H1 (cell line): ENCODE measurements around the gene SDSL. TPM values are rescaled to one million over a fixed set of nuclear protein-coding genes. Genes with fewer than 3 reads are reported as not detected.

Experiments
- CTCF ChIA-PET: fragments of 300-600 bp; sonication (Branson Sonifier 250); formaldehyde crosslinking; loops from one replicate; lab custom pipeline; 2021; ENCODE audit not compliant: partially characterized antibody; lab: Charles Lee
- POLR2A ChIA-PET: fragments of 300-600 bp; sonication (Branson Sonifier 250); formaldehyde crosslinking; loops from one replicate; lab custom pipeline; 2021; ENCODE audit warnings: inconsistent platforms; ENCODE audit not compliant: partially characterized antibody; lab: Charles Lee
- DNase-seq, 2 experiments: peaks; one replicate each; pipeline versions ENCODE4 v3.0.0 to v3.0.0-alpha.2; 2010 to 2022; ENCODE audit warnings: low spot score in 2 of 2, low read depth in 1 of 2, mixed read lengths in 1 of 2
- FAIRE-seq: peaks from 2 replicates; lab custom pipeline; 2011; peaks lifted over from hg19 to GRCh38; lab: Jason Lieb, UNC
- H2AFZ ChIP-seq: 2 replicates; pipeline ENCODE4 v1.8.1; 2012; ENCODE audit warnings: low read length, inconsistent platforms
- H2AK5ac ChIP-seq: 2 replicates; pipeline ENCODE4 v1.6.1; 2013; ENCODE audit warnings: low read depth, low read length
- H2BK120ac ChIP-seq: replicated peaks from 2 replicates; pipeline ENCODE3; 2013; ENCODE audit warnings: low read depth, low read length, inconsistent platforms
- H2BK12ac ChIP-seq: 2 replicates; pipeline ENCODE4 v1.6.1; 2013; ENCODE audit warnings: low read depth, low read length
- H2BK15ac ChIP-seq: 2 replicates; pipeline ENCODE4 v1.6.1; 2013; ENCODE audit warnings: low read length
- H2BK20ac ChIP-seq: 2 replicates; pipeline ENCODE4 v1.6.1; 2013; ENCODE audit warnings: low read length
- H2BK5ac ChIP-seq: 2 replicates; pipeline ENCODE4 v1.6.1; 2013; ENCODE audit warnings: low read depth, low read length
- H3K14ac ChIP-seq: 2 replicates; pipeline ENCODE4 v1.6.1; 2013; ENCODE audit warnings: inconsistent platforms; ENCODE audit not compliant: insufficient read length
- H3K18ac ChIP-seq: 2 replicates; pipeline ENCODE4 v1.6.1; 2013; ENCODE audit warnings: low read length; ENCODE audit errors: extremely low read depth
- H3K23ac ChIP-seq: 2 replicates; pipeline ENCODE4 v1.6.1; 2013; ENCODE audit warnings: inconsistent platforms; ENCODE audit not compliant: insufficient read length
- H3K23me2 ChIP-seq: 2 replicates; pipeline ENCODE4 v1.6.1; 2013; ENCODE audit warnings: low read depth, low read length
- H3K27ac ChIP-seq: 2 replicates; pipeline ENCODE4 v1.6.1; 2011; ENCODE audit warnings: low read depth, low read length, inconsistent platforms
- H3K27me3 ChIP-seq, 4 experiments: replicated peaks in 1 of 4; 1 replicate in 1 of 4; 2 replicates in 3 of 4; pipeline versions ENCODE4 v1.6.1 to v1.8.1; 2011 to 2013; ENCODE audit warnings: low read length in 3 of 4, mild to moderate bottlenecking in 3 of 4, inconsistent platforms in 2 of 4, mixed read lengths in 2 of 4, moderate library complexity in 1 of 4; ENCODE audit not compliant: control insufficient read depth in 3 of 4, insufficient read depth in 3 of 4; ENCODE audit errors: extremely low read depth in 1 of 4
- H3K36me3 ChIP-seq, 4 experiments: 2 replicates each; pipeline versions ENCODE4 v1.6.1 to v1.8.1; 2011 to 2013; ENCODE audit warnings: mild to moderate bottlenecking in 4 of 4, low read length in 3 of 4, moderate library complexity in 2 of 4, control low read depth in 1 of 4, inconsistent platforms in 1 of 4; ENCODE audit not compliant: insufficient read depth in 4 of 4, control insufficient read depth in 2 of 4
- H3K4ac ChIP-seq: replicated peaks from 2 replicates; pipeline ENCODE3; 2013; ENCODE audit warnings: low read length, low read depth, mixed read lengths, inconsistent platforms; ENCODE audit not compliant: insufficient read length
- H3K4me1 ChIP-seq, 4 experiments: replicated peaks in 1 of 4; 1 replicate in 1 of 4; 2 replicates in 3 of 4; pipeline versions ENCODE4 v1.6.1 to v1.8.1; 2011 to 2013; ENCODE audit warnings: low read length in 3 of 4, inconsistent platforms in 2 of 4, mixed read lengths in 1 of 4; ENCODE audit not compliant: insufficient read depth in 4 of 4, control insufficient read depth in 3 of 4
- H3K4me2 ChIP-seq, 2 experiments: 2 replicates each; pipeline versions ENCODE4 v1.6.1 to v1.8.1; 2011 to 2013; ENCODE audit warnings: low read depth in 2 of 2, low read length in 2 of 2, control low read depth in 1 of 2, inconsistent platforms in 1 of 2, mild to moderate bottlenecking in 1 of 2; ENCODE audit not compliant: insufficient read depth in 1 of 2
- H3K4me3 ChIP-seq, 4 experiments: fragments of 200-600, 300-600 bp in 1 of 4; sonication (generic), shearing (Covaris generic), sonication (Bioruptor Twin) in 1 of 4; 2 replicates each; pipeline versions ENCODE4 v1.5.1 to v1.8.1; 2011 to 2016; ENCODE audit warnings: low read length in 4 of 4, low read depth in 3 of 4, control low read depth in 2 of 4, inconsistent platforms in 2 of 4, mild to moderate bottlenecking in 2 of 4, mixed read lengths in 1 of 4, moderate library complexity in 1 of 4; ENCODE audit not compliant: insufficient read depth in 2 of 4; ENCODE audit errors: extremely low read depth in 1 of 4
- H3K56ac ChIP-seq: replicated peaks from 2 replicates; pipeline ENCODE3; 2013; ENCODE audit warnings: low read depth, mild to moderate bottlenecking, mixed read lengths, low read length, inconsistent platforms; ENCODE audit not compliant: insufficient read length
- H3K79me1 ChIP-seq: 2 replicates; pipeline ENCODE4 v1.6.1; 2013; ENCODE audit warnings: low read depth, low read length, control low read depth
- H3K79me2 ChIP-seq, 2 experiments: 2 replicates each; pipeline versions ENCODE4 v1.6.1 to v1.8.1; 2012 to 2013; ENCODE audit warnings: low read length in 2 of 2, mild to moderate bottlenecking in 2 of 2, inconsistent platforms in 1 of 2; ENCODE audit not compliant: insufficient read depth in 2 of 2, control insufficient read depth in 1 of 2
- H3K9ac ChIP-seq, 4 experiments: replicated peaks in 1 of 4; 1 replicate in 1 of 4; 2 replicates in 3 of 4; pipeline versions ENCODE4 v1.6.1 to v1.8.1; 2011 to 2013; ENCODE audit warnings: low read depth in 3 of 4, low read length in 3 of 4, control low read depth in 2 of 4, mild to moderate bottlenecking in 2 of 4, moderate library complexity in 2 of 4, inconsistent platforms in 1 of 4; ENCODE audit errors: extremely low read depth in 1 of 4
- H3K9me3 ChIP-seq, 2 experiments: 2 replicates each; pipeline versions ENCODE4 v1.6.1 to v1.8.1; 2012 to 2013; ENCODE audit warnings: mild to moderate bottlenecking in 2 of 2, moderate library complexity in 2 of 2, control low read depth in 1 of 2, inconsistent platforms in 1 of 2, low read depth in 1 of 2, low read length in 1 of 2, mixed read lengths in 1 of 2; ENCODE audit not compliant: insufficient read depth in 2 of 2
- H4K20me1 ChIP-seq, 2 experiments: replicated peaks in 1 of 2; 2 replicates each; pipeline versions ENCODE3 to v1.8.1; 2011 to 2013; ENCODE audit warnings: inconsistent platforms in 2 of 2, low read length in 2 of 2, mild to moderate bottlenecking in 1 of 2; ENCODE audit not compliant: insufficient read depth in 2 of 2, control insufficient read depth in 1 of 2
- H4K5ac ChIP-seq: 2 replicates; pipeline ENCODE4 v1.6.1; 2013; ENCODE audit warnings: low read length, low read depth, mixed read lengths, inconsistent platforms; ENCODE audit not compliant: insufficient read length
- H4K8ac ChIP-seq: 2 replicates; pipeline ENCODE4 v1.8.0; 2013; ENCODE audit warnings: mild to moderate bottlenecking, moderate library complexity, low read length, inconsistent platforms; ENCODE audit not compliant: insufficient read depth; ENCODE audit errors: extremely low read depth
- H4K91ac ChIP-seq: replicated peaks from 2 replicates; pipeline ENCODE3; 2013; ENCODE audit warnings: low read length, mixed read lengths, inconsistent platforms; ENCODE audit not compliant: insufficient read length
- ASH2L ChIP-seq: fragments of 200-600, 300-600 bp; sonication (generic); IDR thresholded peaks from one replicate; pipeline ENCODE4 v1.7.1; 2017; ENCODE audit warnings: low read length
- EZH2 ChIP-seq: fragments of 200-600 bp; sonication (generic); IDR thresholded peaks from 2 replicates; pipeline ENCODE4 v1.7.1; 2012; ENCODE audit warnings: low read depth, mild to moderate bottlenecking, moderate library complexity, low read length, inconsistent platforms; ENCODE audit not compliant: severe bottlenecking
- SUZ12 ChIP-seq: fragments of 200-600 bp; sonication (generic); IDR thresholded peaks from 2 replicates; pipeline ENCODE4 v1.6.1; 2012; ENCODE audit warnings: mild to moderate bottlenecking, inconsistent platforms, low read length, moderate library complexity, mixed read lengths
- WGBS, 2 experiments: shearing (Covaris generic) in 1 of 2; methylation state at CpG; one replicate each; pipeline versions ENCODE4 v1.1.6 to v1.1.7; 2013 to 2015; ENCODE audit warnings: low lambda C conversion rate in 2 of 2, mixed read lengths in 2 of 2, inconsistent platforms in 1 of 2, low coverage in 1 of 2, missing lambda C conversion rate in 1 of 2; ENCODE audit not compliant: insufficient replicate concordance in 2 of 2, insufficient coverage in 1 of 2, insufficient read length in 1 of 2; ENCODE audit errors: extremely low coverage in 1 of 2, missing lambda C conversion rate in 1 of 2; 5-methylcytosine and 5-hydroxymethylcytosine counted together
- polyA plus RNA-seq, 7 experiments: library from polyadenylated mRNA; depleted of rRNA in 3 of 7; stranded (reverse) in 5 of 7; unstranded in 2 of 7; fragments of >200 nt in 5 of 7; fragments of 200-250 nt in 2 of 7; gene quantifications; 1 replicate in 5 of 7; 2 replicates in 1 of 7; 4 replicates in 1 of 7; pipeline versions ENCODE4 v1.2.1 to v1.2.3, GENCODE V29; 2011 to 2013; ENCODE audit warnings: missing spikeins in 2 of 7, mixed read lengths in 2 of 7
- total RNA-seq: library from RNA; stranded (reverse); fragmentation: NEBNext Ultra II Directional; extraction: Animal tissue kit (Norgen Biotek cat#: 25700); gene quantifications from 2 replicates; pipeline ENCODE4 v1.2.1, GENCODE V29; 2021

The SDSL gene
- total and polyA plus RNA-seq, 2 of the 8 experiments (the other 6 are each of a cell fraction or from before 2014, with no cell fraction given), result 0.69 to 1.3 TPM

DNA sequence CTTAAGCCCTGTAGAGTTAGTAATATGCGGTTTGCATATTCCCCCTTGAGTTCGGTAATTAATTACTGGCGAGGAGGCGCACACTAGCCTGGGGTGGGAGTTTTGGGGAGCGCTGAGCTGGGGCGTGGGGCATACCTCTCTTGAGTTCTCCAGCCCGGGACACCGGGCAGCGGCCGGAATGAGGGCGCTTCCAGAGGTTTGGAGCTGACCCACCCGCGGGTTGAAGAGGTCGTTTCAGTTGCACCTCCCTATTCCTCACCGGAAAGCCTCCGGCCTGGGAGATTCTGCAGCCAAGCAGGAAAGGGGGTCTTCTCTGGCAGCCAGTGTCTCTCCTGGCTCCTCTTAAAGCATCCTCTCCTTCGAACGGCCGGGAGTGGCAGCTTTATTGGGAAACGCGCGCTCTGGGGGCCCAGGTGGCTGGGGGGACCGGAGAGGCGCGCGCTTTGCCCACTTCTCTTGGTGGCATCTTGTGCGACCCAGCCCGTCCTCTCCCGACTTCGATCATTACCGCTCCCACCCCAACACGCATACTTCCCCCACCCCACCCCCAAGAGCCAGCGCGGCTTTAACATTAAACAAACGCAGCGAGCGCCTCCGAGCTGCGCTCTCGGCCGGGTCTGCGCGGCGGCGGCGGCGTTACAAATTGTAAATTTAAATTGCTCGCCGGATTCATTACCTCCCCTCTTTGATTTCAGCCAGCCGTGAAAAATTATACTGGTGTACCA is 53.4 kb downstream of the SDSL start:
- no peak overlapping the region; a peak in 1 of 7 replicates for H3K9ac ChIP-seq
- 2% methylated on average over 38 of the region's 50 CpGs; no CpG with 5 or more reads in 1 of the 2 experiments for WGBS, 2 experiments
- H3K79me1 ChIP-seq, result no peaks in the 10 kb centered on the region; the same call in 1 of the 2 replicates
- ChIA-PET POLR2A (no interaction called here), CTCF (interaction anchor here (9.0 kb wide), 1 partner anchor 16 kb away, joined by 79 read pairs; no protein-coding TSS in a partner anchor)
- H3K9me3 ChIP-seq, result no peaks in the 10 kb centered on the region
- H3K36me3 ChIP-seq, result peaks cover 0 to 18% (median 0%) of the 10 kb centered on the region in 4 experiments; a peak in 1 of 8 replicates
- peak overlapping the region; percentile 74 to 93 for H3K4me2 ChIP-seq
- peaks cover 20% of the 10 kb centered on the region in 2 experiments for H4K20me1 ChIP-seq
- no peak overlapping the region for H3K4ac ChIP-seq
- H2BK120ac ChIP-seq, result no peak overlapping the region
- no peak overlapping the region for H4K5ac ChIP-seq
- peaks cover 74 to 97% (median 95%) of the 10 kb centered on the region in 4 experiments for H3K27me3 ChIP-seq
- H3K23me2 ChIP-seq, result peaks cover 30% of the 10 kb centered on the region
- H3K79me2 ChIP-seq, result peaks cover 0 to 6% of the 10 kb centered on the region in 2 experiments; a peak in 2 of 4 replicates
- no peak overlapping the region for H2AFZ ChIP-seq
- TF ChIP-seq SUZ12 (peak; percentile 88), ASH2L (no peak), EZH2 (peak; percentile 93)
- FAIRE-seq (no peak), DNase-seq (peak in 1 of 2 experiments; percentile 65)
- H2BK20ac ChIP-seq, result no peak overlapping the region
- no peak overlapping the region for H4K91ac ChIP-seq
- no peak overlapping the region for H3K14ac ChIP-seq
- no peak overlapping the region for H2BK5ac ChIP-seq
- H3K56ac ChIP-seq, result no peak overlapping the region
- H3K4me1 ChIP-seq, result peaks cover 0 to 60% (median 33%) of the 10 kb centered on the region in 4 experiments; a peak in 6 of 7 replicates
- H3K27ac ChIP-seq, result no peak overlapping the region
- H3K18ac ChIP-seq, result no peak overlapping the region; the same call in 1 of the 2 replicates
- no peak overlapping the region for H3K23ac ChIP-seq
- H4K8ac ChIP-seq, result peak overlapping the region; percentile 47; the same call in 1 of the 2 replicates
- peak overlapping the region; percentile 35 to 66 (median 60); a peak in 7 of 8 replicates for H3K4me3 ChIP-seq
- H2BK12ac ChIP-seq, result 0 out of 2 replicates have a peak overlapping the region, but pooled peaks have one; percentile 27
- no peak overlapping the region for H2AK5ac ChIP-seq
- no peak overlapping the region for H2BK15ac ChIP-seq
